Measurements from ENCODE around the gene ARL14EP.

ARL14EP gene

DNA sequence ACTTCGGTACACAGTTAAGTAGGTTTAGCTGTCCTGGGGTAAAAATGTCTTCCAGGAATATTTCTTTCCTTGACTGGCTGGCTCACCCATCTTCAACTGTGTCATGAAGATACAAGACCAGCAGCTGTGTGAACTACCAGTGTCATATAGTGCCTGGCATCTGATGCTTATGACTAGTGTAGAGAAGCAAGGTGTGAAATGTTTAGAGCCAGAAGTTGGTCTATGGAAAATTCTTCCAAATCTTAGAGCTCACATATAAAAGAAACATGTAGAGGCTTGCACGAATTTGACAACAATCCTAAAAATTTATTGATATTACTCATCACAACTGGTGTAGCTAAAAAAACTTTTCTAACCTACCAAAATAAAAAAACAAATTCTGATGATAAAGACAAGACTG lies 54.4 kb downstream of the ARL14EP start:
- no peak for DNase-seq (ENCODE audit: low read depth in 2 of 2, low spot score in 1 of 2)

DNA sequence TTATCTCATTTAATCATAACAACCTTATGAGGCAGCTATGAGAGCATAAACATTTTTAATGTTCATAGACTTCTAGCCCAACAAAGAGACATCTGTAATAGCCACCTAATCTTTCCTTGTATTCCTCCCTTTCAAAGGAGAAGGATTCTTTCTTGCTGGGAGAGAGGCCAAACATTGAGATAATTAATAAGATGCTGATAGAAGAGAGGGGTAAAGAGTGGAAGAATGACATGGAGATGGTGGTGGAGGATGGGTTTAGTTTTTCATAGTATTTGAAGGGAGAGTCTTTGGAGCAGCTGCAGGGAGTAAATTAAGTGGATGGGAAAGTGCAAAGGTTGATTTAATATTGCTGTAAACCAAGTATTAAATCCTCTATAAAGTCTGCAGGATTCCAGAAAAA lies 57.9 kb downstream of the ARL14EP start:
- DNase-seq (ENCODE audit: low read depth in 2 of 2, low spot score in 1 of 2) = no peak

DNA sequence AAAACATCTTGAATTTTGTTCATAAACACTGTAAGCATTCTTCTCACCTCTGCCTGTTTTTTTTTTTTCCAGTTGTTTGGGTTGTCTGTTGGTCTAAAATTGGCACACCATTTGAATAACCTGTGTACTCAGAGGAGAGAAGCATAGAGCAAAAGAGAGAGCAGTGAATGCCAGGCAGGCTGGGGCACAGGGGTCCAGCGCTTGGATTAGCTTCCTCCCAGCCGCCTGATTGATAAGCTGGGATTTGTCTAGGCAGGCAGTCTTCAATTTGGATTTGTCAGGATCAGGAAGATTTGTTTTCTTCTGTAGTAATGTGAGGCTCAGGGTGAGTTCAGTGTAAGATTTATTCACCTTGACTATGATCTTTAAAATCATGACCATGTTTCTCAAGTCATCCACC lies 59.0 kb downstream of the ARL14EP start:
- DNase-seq (ENCODE audit: low read depth in 2 of 2, low spot score in 1 of 2) = no peak

All from stimulated activated CD8-positive, alpha-beta memory T cell treated with anti-CD3 and anti-CD28 coated beads, Interleukin-4, amount 100 ng/mL, for 4 hours (primary cell).